Parathyroid adenoma (tissue), 2 donors: Measurements from ENCODE around the gene NAV2.

Experiments used
- H2AFZ ChIP-seq: fragments of 300-600 bp; sonication (generic); one replicate; pipeline ENCODE4 v1.7.0; 2017; ENCODE audit warnings: antibody characterized with exemption, mild to moderate bottlenecking
- H3K27ac ChIP-seq: fragments of 300-600 bp; sonication (generic); one replicate; pipeline ENCODE4 v1.7.0; 2017
- H3K27me3 ChIP-seq: fragments of 300-600 bp; sonication (generic); one replicate; pipeline ENCODE4 v1.7.0; 2017; ENCODE audit warnings: low read length; ENCODE audit not compliant: control insufficient read depth, insufficient read depth
- H3K36me3 ChIP-seq: fragments of 300-600 bp; sonication (generic); one replicate; pipeline ENCODE4 v1.7.0; 2017; ENCODE audit warnings: low read length; ENCODE audit not compliant: control insufficient read depth, insufficient read depth
- H3K4me1 ChIP-seq: fragments of 300-600 bp; sonication (generic); one replicate; pipeline ENCODE4 v1.7.0; 2017; ENCODE audit warnings: control low read depth
- H3K4me2 ChIP-seq: fragments of 300-600 bp; sonication (generic); one replicate; pipeline ENCODE4 v1.7.0; 2017; ENCODE audit warnings: low read length
- H3K4me3 ChIP-seq: fragments of 300-600 bp; sonication (generic); one replicate; pipeline ENCODE4 v1.7.0; 2017; ENCODE audit warnings: low read depth, low read length
- H3K79me2 ChIP-seq: fragments of 300-600 bp; sonication (generic); one replicate; pipeline ENCODE4 v1.7.0; 2017; ENCODE audit warnings: control low read depth
- H3K9ac ChIP-seq: fragments of 300-600 bp; sonication (generic); one replicate; pipeline ENCODE4 v1.7.0; 2017; ENCODE audit warnings: mild to moderate bottlenecking
- H3K9me3 ChIP-seq: fragments of 300-600 bp; sonication (generic); one replicate; pipeline ENCODE4 v1.7.0; 2017; ENCODE audit warnings: low read length; ENCODE audit not compliant: control insufficient read depth
- TF ChIP-seq, protein P1 (sequence below): fragments of 300-600 bp; sonication (generic); IDR thresholded peaks from one replicate; pipeline ENCODE4 v1.7.0; 2017; ENCODE audit warnings: antibody characterized with exemption, mild to moderate bottlenecking
- donor health status: primary hyperparathyroidism.

Gene NAV2

GRCh38 chr11:20035701-20036601 is 323.3 kb downstream of the NAV2 start:
- no peak overlapping the region for H3K4me2 ChIP-seq
- H3K9ac ChIP-seq = no peak overlapping the region
- H3K9me3 ChIP-seq = no peaks in the 10 kb centered on the region
- no peak overlapping the region for H3K4me3 ChIP-seq
- H3K79me2 ChIP-seq = no peaks in the 10 kb centered on the region
- peaks cover 17% of the 10 kb centered on the region for H3K4me1 ChIP-seq
- no peaks in the 10 kb centered on the region for H3K36me3 ChIP-seq
- TF ChIP-seq, protein P1, sequence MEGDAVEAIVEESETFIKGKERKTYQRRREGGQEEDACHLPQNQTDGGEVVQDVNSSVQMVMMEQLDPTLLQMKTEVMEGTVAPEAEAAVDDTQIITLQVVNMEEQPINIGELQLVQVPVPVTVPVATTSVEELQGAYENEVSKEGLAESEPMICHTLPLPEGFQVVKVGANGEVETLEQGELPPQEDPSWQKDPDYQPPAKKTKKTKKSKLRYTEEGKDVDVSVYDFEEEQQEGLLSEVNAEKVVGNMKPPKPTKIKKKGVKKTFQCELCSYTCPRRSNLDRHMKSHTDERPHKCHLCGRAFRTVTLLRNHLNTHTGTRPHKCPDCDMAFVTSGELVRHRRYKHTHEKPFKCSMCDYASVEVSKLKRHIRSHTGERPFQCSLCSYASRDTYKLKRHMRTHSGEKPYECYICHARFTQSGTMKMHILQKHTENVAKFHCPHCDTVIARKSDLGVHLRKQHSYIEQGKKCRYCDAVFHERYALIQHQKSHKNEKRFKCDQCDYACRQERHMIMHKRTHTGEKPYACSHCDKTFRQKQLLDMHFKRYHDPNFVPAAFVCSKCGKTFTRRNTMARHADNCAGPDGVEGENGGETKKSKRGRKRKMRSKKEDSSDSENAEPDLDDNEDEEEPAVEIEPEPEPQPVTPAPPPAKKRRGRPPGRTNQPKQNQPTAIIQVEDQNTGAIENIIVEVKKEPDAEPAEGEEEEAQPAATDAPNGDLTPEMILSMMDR = no peak
- H2AFZ ChIP-seq = no peak overlapping the region
- no peaks in the 10 kb centered on the region for H3K27me3 ChIP-seq
- no peak overlapping the region for H3K27ac ChIP-seq

GRCh38 chr11:20036626-20037335 is 324.1 kb downstream of the NAV2 start:
- peaks cover 17% of the 10 kb centered on the region for H3K4me1 ChIP-seq
- H3K27me3 ChIP-seq = no peaks in the 10 kb centered on the region
- no peaks in the 10 kb centered on the region for H3K9me3 ChIP-seq
- H3K27ac ChIP-seq = no peak overlapping the region
- no peak overlapping the region for H3K4me3 ChIP-seq
- no peak overlapping the region for H3K4me2 ChIP-seq
- no peaks in the 10 kb centered on the region for H3K36me3 ChIP-seq
- TF ChIP-seq, protein P1 = no peak
- no peaks in the 10 kb centered on the region for H3K79me2 ChIP-seq
- H2AFZ ChIP-seq = no peak overlapping the region
- H3K9ac ChIP-seq = no peak overlapping the region

- Histone ChIP-seq H3K9ac (no peak overlapping the region), H3K27ac (peak overlapping the region; percentile 20), H3K4me1 (peaks cover 17% of the 10 kb centered on the region), H3K9me3 (no peaks in the 10 kb centered on the region), H3K79me2 (no peaks in the 10 kb centered on the region), H3K4me2 (no peak overlapping the region), H3K4me3 (no peak overlapping the region), H2AFZ (no peak overlapping the region), H3K27me3 (no peaks in the 10 kb centered on the region), H3K36me3 (no peaks in the 10 kb centered on the region)
- TF ChIP-seq, protein P1 = no peak
Observed at GRCh38 chr11:20037396-20038153, 324.9 kb downstream of the NAV2 start.

GRCh38 chr11:20038412-20038811 is 325.8 kb downstream of the NAV2 start:
- Histone ChIP-seq H3K4me3 (no peak overlapping the region), H3K4me2 (peak overlapping the region; percentile 31), H3K4me1 (peaks cover 17% of the 10 kb centered on the region), H3K9me3 (no peaks in the 10 kb centered on the region), H3K36me3 (no peaks in the 10 kb centered on the region), H3K9ac (no peak overlapping the region), H3K27ac (no peak overlapping the region), H3K27me3 (no peaks in the 10 kb centered on the region), H2AFZ (no peak overlapping the region), H3K79me2 (no peaks in the 10 kb centered on the region)
- TF ChIP-seq, protein P1 = no peak
